ENCODE results near the gene INPP5A.

DNA sequence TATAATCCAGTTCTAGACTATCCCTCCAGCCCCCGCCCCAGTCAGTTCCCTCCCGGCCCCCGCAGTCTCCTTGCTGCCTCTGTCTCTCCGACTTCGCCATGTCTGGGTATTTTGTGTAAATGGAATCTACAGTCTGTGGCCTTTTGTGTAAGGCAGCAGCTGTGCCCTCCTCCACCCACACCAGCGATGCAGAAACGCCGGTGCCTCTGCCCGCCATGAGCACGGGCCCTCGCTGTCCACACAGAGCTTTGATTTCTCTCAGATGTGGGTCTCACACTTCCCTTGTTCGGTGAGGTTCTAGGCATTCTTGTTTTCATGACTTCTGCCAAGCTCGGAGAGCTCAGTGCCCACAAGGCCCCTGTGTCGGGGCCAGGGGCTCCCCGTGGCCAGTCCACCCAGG, 210.5 kb downstream of the INPP5A start:
- TF ChIP-seq, protein P1, sequence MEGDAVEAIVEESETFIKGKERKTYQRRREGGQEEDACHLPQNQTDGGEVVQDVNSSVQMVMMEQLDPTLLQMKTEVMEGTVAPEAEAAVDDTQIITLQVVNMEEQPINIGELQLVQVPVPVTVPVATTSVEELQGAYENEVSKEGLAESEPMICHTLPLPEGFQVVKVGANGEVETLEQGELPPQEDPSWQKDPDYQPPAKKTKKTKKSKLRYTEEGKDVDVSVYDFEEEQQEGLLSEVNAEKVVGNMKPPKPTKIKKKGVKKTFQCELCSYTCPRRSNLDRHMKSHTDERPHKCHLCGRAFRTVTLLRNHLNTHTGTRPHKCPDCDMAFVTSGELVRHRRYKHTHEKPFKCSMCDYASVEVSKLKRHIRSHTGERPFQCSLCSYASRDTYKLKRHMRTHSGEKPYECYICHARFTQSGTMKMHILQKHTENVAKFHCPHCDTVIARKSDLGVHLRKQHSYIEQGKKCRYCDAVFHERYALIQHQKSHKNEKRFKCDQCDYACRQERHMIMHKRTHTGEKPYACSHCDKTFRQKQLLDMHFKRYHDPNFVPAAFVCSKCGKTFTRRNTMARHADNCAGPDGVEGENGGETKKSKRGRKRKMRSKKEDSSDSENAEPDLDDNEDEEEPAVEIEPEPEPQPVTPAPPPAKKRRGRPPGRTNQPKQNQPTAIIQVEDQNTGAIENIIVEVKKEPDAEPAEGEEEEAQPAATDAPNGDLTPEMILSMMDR (IDR thresholded peaks at IDR 0.05): no peak
- TF ChIP-seq POLR2A (IDR thresholded peaks at IDR 0.05): no peak
